ENCODE measurements around the gene RXFP2.

Gene RXFP2

DNA sequence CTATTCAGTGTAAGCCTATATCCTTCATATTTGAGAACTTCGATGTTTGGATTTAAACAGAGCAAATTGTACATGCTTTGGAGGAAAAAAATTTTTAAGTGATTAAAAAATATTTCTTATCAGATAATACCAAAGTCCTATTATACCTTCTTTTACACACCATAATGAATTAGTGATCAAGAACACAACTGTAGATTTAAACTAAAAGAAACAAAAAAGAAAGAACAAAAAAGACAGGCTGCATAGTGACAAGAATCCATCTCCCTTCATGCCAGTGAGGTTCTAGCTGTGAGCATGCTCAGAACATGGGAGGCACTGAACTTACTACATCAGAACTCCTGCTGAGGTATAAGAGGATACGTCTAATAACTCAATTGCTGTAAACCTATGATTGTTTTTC lies at the start of gene RXFP2:
Gene RXFP2 (plus strand): TSS at position 301 of the 400 bp plus-strand sequence. CDS start 87 bp downstream, at position 388.
- no peak for DNase-seq

- no peak for DNase-seq
Observed at GRCh38 chr13:31697290-31697689, 42.0 kb upstream of the RXFP2 start.

- no peak for DNase-seq
Observed at GRCh38 chr13:31699650-31700049, 39.7 kb upstream of the RXFP2 start.

GRCh38 chr13:31703780-31704179 lies 35.5 kb upstream of the RXFP2 start:
- no peak for DNase-seq

DNA sequence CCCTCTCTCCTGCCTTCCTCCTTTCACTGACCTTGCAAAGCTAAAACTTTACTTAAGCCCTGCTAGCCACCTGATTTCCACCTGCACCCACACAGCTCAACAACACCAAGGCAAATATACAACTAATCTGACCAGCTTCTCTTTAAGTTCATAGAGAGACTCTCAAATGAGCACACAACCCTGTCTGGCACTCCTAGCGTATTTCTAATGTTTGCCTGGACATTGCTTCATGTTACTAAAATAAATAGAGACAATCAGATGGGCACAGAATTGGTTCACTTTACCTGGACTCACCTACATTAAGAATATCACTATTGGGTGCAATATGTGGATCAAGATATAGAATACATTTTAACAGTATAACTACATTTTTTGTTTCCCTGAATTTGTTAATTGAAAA lies 33.2 kb upstream of the RXFP2 start:
- DNase-seq: no peak

DNA sequence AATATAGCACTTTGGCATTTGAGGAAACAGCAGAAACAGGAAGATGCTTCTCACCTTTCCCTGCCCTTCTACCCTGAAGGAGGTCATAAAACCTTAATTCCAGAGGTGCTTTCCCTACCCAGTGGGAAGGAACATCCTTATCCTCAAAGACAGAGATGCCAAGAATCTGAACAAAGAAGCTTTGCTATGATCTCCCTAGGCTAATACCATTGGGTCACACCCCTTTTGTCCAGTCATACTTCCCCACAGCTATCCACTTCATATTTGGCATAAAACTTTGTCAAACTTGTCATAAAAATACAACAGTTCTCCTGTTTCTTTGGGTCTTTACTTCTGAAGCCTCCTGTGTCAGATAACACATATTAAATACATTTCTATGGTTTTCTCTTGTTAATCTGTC lies 21.7 kb upstream of the RXFP2 start:
- DNase-seq: no peak

GRCh38 chr13:31719214-31719613 lies 20.1 kb upstream of the RXFP2 start:
- no peak for DNase-seq

DNA sequence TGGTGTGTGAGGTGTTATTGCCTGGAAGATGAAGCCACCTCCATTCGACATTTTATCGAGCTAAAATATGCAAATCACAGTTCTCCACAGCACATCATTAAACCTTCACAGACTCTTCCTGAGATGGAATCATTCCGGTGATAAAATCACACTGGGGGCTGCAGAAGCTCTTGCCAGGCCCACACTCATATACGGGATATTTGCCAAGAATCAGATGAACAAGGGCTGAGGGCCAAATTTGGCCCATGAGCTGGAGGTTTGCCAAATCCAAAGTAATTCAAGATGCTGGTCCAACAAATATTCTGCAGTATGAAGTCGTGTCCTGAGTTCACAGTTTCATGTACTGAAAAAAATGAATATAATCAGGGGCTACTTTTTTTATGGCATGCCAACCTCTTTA lies 16.7 kb upstream of the RXFP2 start:
- no peak for DNase-seq

- no peak for DNase-seq
Observed at GRCh38 chr13:31725841-31726240, 13.5 kb upstream of the RXFP2 start.

DNA sequence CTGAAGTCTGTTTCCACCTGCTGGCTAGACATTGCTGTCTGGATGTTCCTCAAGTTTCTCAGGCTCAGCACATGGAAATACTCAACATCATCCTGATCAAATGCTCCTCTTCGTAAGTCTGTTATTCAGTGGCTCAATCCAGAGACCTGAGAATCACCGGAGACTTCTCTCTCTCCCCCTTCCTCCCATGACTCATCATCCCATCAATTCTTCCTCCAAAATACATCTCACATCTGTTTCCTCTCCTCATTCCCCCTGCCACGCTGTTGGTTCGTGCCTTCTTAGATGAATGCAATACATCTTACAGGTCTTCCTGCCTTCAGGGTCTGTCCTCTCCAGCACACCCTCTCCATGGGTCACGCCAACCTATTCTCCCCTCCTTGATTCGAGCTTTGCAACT lies 7.4 kb upstream of the RXFP2 start:
- DNase-seq: no peak

GRCh38 chr13:31733066-31733465 lies 6.3 kb upstream of the RXFP2 start:
- no peak for DNase-seq

- DNase-seq: no peak
Observed at GRCh38 chr13:31733647-31734046, 5.7 kb upstream of the RXFP2 start.

GRCh38 chr13:31742097-31742734 lies 2.9 kb downstream of the RXFP2 start:
- peak in 3 of 4 experiments; percentile 4 to 43 (median 27) for DNase-seq

GRCh38 chr13:31747291-31747690 lies 8.0 kb downstream of the RXFP2 start:
- no peak for DNase-seq

DNA sequence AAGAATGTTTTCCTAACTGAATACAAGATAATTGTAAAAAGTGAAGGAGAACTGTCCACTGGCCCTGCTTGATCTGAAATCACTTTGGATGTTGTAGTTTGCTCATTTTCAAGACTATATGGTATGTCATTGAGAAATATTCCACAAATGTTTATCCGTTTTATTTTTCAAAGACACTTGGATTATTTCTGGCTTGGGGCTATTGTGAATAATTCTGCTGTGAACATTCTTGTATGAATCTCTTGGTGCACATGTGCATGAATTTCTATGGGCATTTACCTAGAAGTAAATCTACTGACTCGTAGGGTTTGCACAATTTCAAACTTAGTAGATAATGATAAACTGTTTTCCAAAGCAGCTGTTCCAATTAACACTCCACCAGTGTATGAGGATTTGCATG lies 8.6 kb downstream of the RXFP2 start:
- DNase-seq: no peak

GRCh38 chr13:31749929-31750328 lies 10.6 kb downstream of the RXFP2 start:
- DNase-seq: no peak

- no peak for DNase-seq
Observed at GRCh38 chr13:31755211-31755610, 15.9 kb downstream of the RXFP2 start.

DNA sequence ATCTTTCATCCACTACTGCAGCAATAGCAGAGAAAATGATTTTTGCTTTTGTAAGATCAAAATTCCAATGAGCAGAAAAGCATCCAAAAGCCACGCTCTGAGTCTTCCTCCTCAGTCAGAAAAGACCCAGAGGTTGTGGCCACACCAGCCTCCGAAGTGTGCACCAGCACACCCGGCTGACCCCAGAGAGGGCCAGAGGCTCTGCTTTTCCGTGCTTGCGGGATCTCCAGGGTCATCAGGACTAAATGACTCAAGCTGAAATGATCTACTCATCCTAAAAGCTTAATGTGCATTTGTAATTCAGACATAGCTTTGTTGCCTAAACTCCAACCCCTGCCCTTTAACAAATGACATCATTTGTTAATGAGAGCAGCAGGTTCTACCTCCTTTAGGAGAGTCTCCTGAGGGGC lies 16.5 kb downstream of the RXFP2 start:
- DNase-seq: no peak

- no peak for DNase-seq
Observed at GRCh38 chr13:31756346-31756745, 17.0 kb downstream of the RXFP2 start.

GRCh38 chr13:31761951-31762350 lies 22.6 kb downstream of the RXFP2 start:
- DNase-seq: no peak

DNA sequence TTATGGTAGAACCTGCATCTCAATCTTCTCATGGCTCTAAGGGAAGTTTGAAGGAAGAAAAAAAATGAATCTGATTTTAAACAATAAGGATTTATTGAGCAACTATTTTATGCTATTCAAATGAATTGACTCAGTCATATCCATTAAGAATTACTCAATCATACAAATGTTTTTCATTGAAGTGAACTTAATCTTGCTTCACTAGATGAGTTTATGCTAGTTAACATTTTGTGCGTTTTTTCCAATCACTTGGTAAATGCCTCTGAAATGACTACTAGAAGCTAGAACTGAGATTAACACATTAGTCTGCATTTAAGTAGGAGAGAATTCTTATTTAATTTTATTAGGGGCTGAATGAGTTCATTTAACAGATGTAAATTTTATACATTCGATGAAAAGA lies 25.2 kb downstream of the RXFP2 start:
- DNase-seq: no peak

DNA sequence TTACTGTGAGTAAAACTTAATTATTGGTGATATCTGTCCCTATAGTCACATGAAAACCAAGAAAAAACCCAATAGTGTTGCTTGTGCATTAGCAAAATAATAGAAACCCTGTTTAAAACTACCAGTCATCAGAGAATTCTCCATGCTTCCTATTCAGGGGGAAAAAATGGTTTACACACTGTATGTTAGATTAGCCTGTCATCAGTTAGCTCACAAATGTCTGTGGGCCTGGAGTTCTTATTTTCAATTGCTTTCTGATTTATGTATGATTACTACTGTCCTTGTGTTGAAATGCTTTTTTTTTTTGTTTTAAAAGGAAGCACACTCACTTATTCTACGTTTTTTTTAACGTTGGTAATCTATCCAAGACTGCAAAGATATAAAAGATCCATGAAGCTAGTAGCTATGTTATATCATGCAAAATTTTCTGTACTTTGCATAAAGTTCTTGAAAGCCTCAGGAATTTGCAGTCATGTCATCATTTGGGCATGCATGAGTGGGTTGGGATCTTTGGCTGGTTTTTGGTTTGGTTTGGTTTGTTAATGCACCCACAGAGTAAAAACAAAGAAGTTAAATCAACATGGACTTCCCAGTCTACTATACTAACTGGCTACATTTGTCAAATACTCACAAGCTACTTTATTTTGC lies 25.9 kb downstream of the RXFP2 start:
- no peak for DNase-seq

DNA sequence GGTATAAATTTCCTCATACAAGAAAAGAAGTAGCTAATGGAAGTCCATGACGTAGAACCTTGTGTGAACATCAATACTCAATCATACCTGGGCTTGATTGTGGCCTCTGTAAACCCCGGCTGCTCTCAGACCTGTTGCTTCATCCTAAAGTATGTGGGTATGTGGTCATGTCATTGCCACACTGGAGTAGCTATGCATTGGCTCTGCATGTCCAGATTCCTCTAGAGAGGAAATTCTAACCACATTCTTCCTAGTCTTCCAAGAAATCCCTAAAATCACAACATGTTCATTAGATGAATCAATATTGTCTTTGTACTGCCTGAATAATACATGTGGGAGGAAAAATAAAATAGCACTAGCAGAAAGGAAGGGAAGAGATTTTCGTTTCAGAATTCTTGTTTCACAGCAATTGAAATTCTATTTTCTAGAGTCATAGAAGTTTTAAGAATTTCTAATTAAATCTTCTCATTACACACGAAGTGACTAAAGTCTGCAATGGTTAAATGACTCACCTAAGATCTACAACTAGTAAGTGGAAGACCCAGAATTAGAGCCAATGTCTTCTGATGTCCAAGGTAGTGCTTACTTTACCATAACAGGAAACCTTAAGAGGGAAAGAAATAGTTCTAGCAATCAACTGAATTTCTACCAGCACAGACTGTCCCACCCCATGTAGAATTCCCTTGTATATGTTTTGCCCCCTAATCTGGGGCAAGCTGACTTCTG lies 28.0 kb downstream of the RXFP2 start:
- no peak for DNase-seq

GRCh38 chr13:31768351-31768750 lies 29.0 kb downstream of the RXFP2 start:
- no peak for DNase-seq
